Right ventricle myocardium superior (tissue), 1 donor: ENCODE data around the gene FGD2. TPM values are rescaled to one million over a fixed set of nuclear protein-coding genes. Genes with fewer than 3 reads are reported as not detected.

Experiments used
- ATAC-seq: fragments of 200-7000 bp; cut with Tn5 transposase; one replicate; pipeline ENCODE4 v1.9.1; 2020; ENCODE audit warnings: mild to moderate bottlenecking; ENCODE audit not compliant: poor library complexity
- DNase-seq: peaks from one replicate; pipeline ENCODE4 v3.0.0-alpha.2; 2020
- intact Hi-C: fragments of 100-400 bp; cut with DNase I; formaldehyde crosslinking; loops from one replicate; pipeline ENCODE4 v1.11.2; 2022
- total RNA-seq: library from RNA; stranded (reverse); fragmentation: NEBNext Ultra II Directional; extraction: Animal tissue kit (Norgen Biotek cat#: 25700); gene quantifications from one replicate; pipeline ENCODE4 v1.2.1, GENCODE V29; 2021
- donor health status: DM: no; HTN: yes; CAD: no; lungs with severe emphysema.

The FGD2 gene
- total RNA-seq, 1 donor from 2014 or later = 5.7 TPM

DNA sequence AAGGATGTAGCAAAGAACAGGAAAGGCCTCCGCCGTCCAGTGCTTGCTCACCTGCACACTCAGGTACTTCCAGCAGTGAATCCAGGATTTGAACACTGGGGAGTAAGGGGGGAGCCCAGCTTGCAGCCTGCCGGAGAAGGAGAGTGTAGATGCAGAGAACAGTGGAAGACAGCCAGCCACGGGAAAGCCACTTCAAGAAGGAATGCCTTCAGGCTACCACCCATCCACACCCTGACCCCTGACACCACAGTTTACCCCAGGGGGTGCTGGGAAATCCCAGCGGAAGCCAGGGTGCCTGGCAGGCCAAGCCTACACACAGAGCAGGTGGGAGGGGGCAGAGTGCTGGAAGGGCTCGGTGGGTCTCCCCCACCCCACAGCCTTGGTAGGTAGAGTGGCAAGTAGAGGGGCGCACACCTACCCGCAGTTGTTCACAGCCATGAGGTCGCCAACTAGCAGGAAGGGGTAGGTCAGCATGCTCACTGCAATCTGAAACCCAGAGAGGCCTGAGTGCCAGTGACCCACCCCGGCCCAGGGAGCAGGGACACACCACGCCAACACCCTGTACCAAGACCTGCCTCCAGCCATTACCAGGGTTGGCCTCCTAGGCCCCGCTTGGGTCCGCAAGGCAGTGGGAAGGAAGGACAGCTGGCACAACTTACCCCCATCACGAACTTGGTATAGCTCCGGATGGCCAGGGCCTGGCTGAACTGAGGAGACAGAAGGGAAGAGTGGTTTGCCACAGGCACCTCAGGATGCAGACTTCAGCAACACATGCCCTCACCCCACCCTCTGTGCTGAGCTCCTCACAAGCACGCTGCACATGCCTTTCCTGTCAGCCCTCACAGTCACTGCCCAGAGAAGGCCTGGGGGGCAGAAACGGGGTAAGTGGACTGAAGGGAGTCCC, 35.2 kb upstream of the FGD2 start:
- ATAC-seq (no peak), DNase-seq (no peak)
- intact Hi-C loops = loop anchor here (10.0 kb wide), 2 partner anchors 55 to 85 kb away; partner anchors contain the start of gene C6orf89

- no peak for ATAC-seq
- intact Hi-C loops = loop anchor here (10.0 kb wide), 2 partner anchors 56 to 86 kb away; partner anchors contain the start of gene C6orf89
- no peak for DNase-seq
Measured at GRCh38 chr6:36970892-36971842, 34.3 kb upstream of the FGD2 start.

- DNase-seq (no peak), ATAC-seq (no peak)
- intact Hi-C loops = loop anchor here (10.0 kb wide), 2 partner anchors 57 to 87 kb away; partner anchors contain the start of gene C6orf89
Measured at GRCh38 chr6:36971921-36972673, 33.4 kb upstream of the FGD2 start.

- ATAC-seq = peak; percentile 13
- intact Hi-C loops = loop anchor here (10.0 kb wide), 2 partner anchors 58 to 88 kb away; partner anchors contain the start of gene C6orf89
- no peak for DNase-seq
Measured at GRCh38 chr6:36973190-36973589, 32.3 kb upstream of the FGD2 start.

DNA sequence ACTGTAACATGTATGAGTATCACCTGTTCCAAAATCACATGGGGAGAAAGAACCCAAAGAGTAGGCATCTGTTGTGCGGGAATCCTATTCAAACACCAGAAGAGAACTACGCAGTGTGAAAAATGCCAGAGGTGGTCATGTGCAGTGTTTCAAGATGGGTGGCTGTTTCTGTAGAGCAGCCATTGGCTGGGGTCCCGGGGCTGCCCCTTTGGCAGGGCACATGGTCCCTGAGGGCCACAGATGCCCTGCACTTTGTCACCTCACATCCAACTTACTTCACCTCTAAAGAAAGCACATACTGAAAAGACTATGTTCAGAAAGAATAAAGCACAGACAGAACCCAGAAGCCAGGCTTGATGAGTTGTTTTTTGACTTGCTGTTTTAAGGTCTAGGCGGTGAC, 31.8 kb upstream of the FGD2 start:
- ATAC-seq = peak; percentile 67
- intact Hi-C loops = loop anchor here (10.0 kb wide), 2 partner anchors 59 to 89 kb away; partner anchors contain the start of gene C6orf89
- DNase-seq = peak; percentile 81

DNA sequence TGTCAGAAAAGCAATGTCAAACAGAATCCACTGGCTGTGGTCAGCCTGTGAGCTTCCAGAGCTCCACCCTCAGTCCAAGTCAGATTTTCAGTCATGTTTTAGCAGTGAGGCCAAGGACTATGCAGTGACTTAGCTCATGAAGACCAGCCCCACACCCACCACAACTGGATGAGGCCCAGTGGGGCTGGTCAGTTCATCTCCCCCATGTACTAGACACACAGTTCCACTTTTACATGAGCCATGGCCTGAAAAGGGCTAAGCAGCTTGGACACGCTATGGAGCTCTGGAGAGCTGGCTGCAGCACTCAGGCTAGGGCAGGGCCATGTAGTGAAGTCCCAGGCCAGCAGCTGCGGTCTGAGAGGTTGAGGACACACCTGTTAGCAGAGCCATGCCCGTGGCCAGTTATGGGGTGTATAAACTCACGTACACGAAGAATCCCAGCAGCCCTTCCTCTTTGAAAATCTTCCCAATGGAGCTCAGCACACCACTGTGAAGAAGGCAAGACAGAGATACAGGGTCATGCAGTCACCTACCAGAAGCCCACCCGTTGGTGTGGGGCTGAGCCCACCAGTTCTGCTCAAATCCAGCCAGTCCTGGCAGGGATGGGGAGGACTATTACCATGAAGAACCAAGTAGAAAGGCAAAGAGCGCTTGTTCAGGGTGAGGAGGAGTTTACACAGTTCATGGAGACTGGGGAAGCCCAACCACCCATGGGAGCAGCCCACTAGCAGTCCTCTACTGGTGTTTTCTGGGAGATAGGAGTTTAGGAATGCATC, 30.0 kb upstream of the FGD2 start:
- ATAC-seq = no peak
- intact Hi-C loops = loop anchor here (10.0 kb wide), 2 partner anchors 61 to 91 kb away; partner anchors contain the start of gene C6orf89

DNA sequence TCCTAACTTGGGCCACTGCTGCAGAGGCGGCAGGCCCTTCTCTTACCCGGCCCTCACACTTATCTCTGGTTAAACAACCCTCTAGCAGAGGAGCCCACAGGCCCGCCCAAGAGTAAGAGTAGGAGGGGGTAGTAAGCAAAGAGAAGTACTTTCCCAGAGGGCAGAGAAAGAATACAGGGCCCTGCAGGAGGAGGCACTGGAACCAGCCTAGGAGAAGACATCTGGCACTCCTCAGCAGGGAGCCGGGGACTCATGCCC, 29.5 kb upstream of the FGD2 start:
- DNase-seq = no peak
- ATAC-seq = no peak
- intact Hi-C loops = loop anchor here (10.0 kb wide), 2 partner anchors 61 to 91 kb away; partner anchors contain the start of gene C6orf89

More for the DNA sequence above, 30.0 kb upstream of the FGD2 start:
- DNase-seq = no peak

DNA sequence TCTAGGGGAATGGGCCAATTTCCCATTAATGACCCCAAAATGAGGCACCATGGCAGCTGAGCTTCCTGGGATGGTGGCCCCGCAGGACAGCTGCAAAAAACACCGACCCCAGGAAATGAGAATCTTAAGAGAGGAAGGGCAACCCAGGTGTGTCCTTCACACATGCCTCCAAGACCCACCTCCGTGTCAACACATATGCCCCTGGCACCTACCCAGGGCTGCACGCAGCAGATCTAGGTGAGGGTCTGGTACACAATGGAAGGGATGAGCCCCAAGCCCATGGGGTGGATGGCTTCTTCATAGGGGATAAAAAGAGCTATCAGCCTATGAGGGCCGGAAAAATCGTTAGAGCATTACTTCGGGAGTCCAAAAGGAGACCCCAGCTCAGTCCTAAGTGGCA, 28.9 kb upstream of the FGD2 start:
- DNase-seq (no peak), ATAC-seq (no peak)
- intact Hi-C loops = loop anchor here (10.0 kb wide), 2 partner anchors 62 to 92 kb away; partner anchors contain the start of gene C6orf89

DNA sequence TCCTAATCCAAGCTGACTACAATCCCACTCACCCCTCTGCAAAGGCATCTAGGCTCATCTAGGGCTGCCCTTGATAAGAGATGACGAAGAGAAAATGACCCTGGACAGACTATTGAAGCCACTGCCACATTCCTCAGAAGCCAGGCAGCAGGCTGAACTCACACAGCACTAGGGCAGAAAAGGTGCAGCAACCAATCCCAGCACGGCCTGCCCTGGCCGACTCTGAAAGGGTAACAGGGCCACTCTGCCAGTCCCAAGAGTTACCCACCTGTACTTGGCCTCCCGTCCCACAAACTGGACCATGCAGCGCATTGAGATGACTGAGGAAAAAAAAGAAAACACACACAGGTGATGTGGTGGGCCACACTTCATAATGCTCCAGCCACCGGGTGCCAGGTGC, 28.5 kb upstream of the FGD2 start:
- no peak for ATAC-seq
- no peak for DNase-seq
- intact Hi-C loops = loop anchor here (10.0 kb wide), 2 partner anchors 62 to 92 kb away; partner anchors contain the start of gene C6orf89

GRCh38 chr6:36977470-36977941, 27.9 kb upstream of the FGD2 start:
- no peak for ATAC-seq
- peak; percentile 48 for DNase-seq
- intact Hi-C loops = loop anchor here (10.0 kb wide), 2 partner anchors 63 to 93 kb away; partner anchors contain the start of gene C6orf89

DNA sequence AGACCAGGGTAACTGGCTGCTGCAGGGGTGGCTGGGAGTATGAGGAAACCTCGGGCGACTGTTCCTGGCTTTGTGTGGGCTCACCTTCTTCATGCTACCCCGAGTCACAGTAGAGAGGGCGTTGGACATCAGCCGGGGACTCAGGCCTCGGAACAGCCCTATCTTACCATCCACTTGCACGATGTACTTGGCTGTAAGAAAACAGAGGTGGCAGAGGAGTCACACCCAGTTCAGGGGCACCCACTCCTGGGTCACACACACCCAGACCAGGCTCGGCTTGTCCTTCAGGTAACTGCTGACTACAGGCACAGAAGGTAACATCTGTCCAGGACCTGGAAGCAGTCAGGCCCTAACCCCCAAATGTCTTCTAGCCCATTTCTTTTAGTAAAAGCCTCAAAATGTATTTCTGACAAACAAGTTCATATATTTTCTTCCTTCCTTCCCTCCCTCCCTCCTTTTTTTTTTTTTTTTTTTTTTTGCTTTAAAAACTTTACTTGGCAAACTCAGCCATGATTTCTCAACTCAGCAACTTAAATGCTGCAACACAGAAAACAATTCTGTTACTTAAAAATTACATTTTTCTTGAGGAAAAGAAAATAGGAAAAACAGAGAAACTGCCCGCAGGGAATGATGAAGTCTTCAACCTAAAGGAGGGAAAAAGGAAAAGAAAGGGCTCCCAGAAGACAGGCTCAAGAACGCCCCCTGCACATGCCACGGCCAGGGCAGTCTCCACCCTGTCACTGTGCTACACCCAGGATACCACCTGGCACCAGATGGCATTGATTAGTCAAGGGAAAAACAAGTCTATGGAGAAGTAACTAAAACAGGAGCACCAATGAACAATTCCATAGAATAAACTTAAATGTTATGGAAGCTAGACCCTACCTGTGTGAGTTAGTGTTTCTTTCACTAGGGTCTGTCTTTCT, 26.8 kb upstream of the FGD2 start:
- intact Hi-C loops = loop anchor here (10.0 kb wide), 2 partner anchors 64 to 94 kb away; partner anchors contain the start of gene C6orf89
- peak; percentile 46 for DNase-seq
- ATAC-seq = peak; percentile 4

DNA sequence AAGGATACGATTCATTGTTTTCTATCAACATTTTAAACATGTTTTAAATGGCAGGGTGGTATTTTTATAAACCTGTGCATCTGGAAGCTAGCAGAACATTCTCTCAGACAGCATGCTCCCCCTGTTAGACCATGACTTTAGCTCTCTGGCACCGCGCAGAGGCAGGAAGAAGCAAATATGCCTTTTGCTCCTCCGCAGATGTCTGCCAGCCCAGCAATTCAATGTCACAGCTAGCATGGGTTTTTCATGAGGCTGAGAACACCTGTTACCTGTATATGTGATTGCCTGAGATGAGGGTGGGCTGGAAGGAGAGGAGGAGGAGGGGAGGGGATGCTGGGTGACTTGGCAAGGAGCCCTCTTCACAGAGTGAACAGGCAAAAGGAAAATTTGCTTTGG, 26.1 kb upstream of the FGD2 start:
- ATAC-seq = peak; percentile 77
- intact Hi-C loops = loop anchor here (10.0 kb wide), 2 partner anchors 65 to 95 kb away; partner anchors contain the start of gene C6orf89
- peak; percentile 63 for DNase-seq

GRCh38 chr6:36980129-36980528, 25.3 kb upstream of the FGD2 start:
- intact Hi-C loops = no loop called here
- ATAC-seq = no peak

DNA sequence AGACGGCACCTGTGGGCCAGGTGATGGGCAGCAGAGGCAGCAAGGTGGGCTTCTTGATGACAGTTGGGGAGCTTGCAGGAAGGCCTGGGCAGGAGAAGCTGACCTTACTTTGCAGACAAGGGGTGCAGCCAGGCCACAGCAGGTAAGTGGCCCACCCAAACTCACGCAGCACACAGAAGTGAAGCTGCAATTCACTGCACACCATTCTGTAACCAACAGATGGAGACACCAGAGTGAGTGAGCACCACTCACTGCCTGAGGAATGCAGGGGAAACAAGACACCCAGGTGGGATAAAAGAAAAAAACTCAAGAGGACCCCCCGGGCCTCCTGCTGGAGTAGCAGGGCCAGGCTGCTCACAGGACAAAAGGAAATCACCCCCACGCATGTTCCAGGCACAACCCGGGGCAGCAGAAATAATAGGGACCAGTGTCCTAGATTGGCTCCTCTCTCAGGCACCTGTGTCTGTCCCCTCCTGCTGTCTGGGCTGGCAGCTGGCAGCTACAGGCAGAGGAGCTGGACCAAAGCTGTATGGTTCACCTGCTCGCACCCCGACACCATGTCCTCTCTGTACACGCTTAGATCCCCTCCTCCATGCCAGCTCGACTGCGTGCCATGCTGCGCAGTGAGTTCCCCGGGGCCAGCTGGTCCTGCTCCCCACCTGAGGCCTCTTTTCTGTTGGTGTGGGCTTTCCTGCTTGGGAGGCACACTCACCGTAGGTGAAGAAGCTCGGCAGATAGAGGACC, 24.4 kb upstream of the FGD2 start:
- DNase-seq (peak; percentile 27), ATAC-seq (no peak)
- intact Hi-C loops = no loop called here

More at GRCh38 chr6:36980129-36980528, 25.3 kb upstream of the FGD2 start:
- peak; percentile 4 for DNase-seq

GRCh38 chr6:36983538-36983937, 21.9 kb upstream of the FGD2 start:
- ATAC-seq = no peak
- intact Hi-C loops = no loop called here

More at GRCh38 chr6:36983538-36983937, 21.9 kb upstream of the FGD2 start:
- DNase-seq = no peak
